HEK293 (cell line): Measurements from ENCODE around the gene CAVIN3.

Source experiments
- CTCF ChIA-PET: fragments of 350-600 bp; formaldehyde crosslinking; extraction: SDS; loops from one replicate; lab custom pipeline; 2021; ENCODE audit warnings: antibody characterized with exemption; lab: Yijun Ruan, JAX
- POLR2A ChIA-PET: fragments of 300-600 bp; formaldehyde crosslinking; extraction: SDS; loops from one replicate; lab custom pipeline; 2020; ENCODE audit warnings: antibody characterized with exemption, inconsistent platforms; lab: Yijun Ruan, JAX
- H3K27ac ChIP-seq: fragments of 200-500 bp; sonication (Bioruptor generic); 2 replicates; pipeline ENCODE4 v1.5.1; 2014; ENCODE audit warnings: low read depth, low read length, control low read depth, inconsistent platforms; ENCODE audit errors: extremely low read depth
- H3K36me3 ChIP-seq, 2 experiments: fragments of 200-500 bp in 1 of 2; sonication (Bioruptor generic) in 1 of 2; 1 replicate in 1 of 2; 2 replicates in 1 of 2; pipeline ENCODE4 v1.5.1; 2014 to 2017; ENCODE audit warnings: inconsistent platforms in 2 of 2, low read length in 2 of 2; ENCODE audit not compliant: control insufficient read depth in 2 of 2, insufficient read depth in 1 of 2
- H3K4me1 ChIP-seq: fragments of 200-500 bp; sonication (Bioruptor generic); 2 replicates; pipeline ENCODE4 v1.5.1; 2014; ENCODE audit warnings: mild to moderate bottlenecking, low read length, inconsistent platforms; ENCODE audit not compliant: control insufficient read depth, insufficient read depth
- H3K4me3 ChIP-seq: 2 replicates; pipeline ENCODE4 v1.5.1; 2011; ENCODE audit warnings: low read depth, mild to moderate bottlenecking, control low read depth, low read length, moderate library complexity
- H3K9me3 ChIP-seq: fragments of 200-500 bp; sonication (Bioruptor generic); 2 replicates; pipeline ENCODE4 v1.5.1; 2014; ENCODE audit warnings: low read depth, low read length, inconsistent platforms; ENCODE audit not compliant: control insufficient read depth, insufficient read depth
- GLIS2 ChIP-seq: fragments of 450-650 bp; formaldehyde crosslinking; IDR thresholded peaks from 2 replicates; pipeline ENCODE4 v1.5.1; 2016; ENCODE audit warnings: missing biosample characterization, missing genetic modification characterization
- RBAK ChIP-seq: fragments of 450-650 bp; formaldehyde crosslinking; IDR thresholded peaks from 2 replicates; pipeline ENCODE4 v1.5.1; 2016; ENCODE audit warnings: missing biosample characterization, missing genetic modification characterization
- ZFP41 ChIP-seq: fragments of 450-650 bp; formaldehyde crosslinking; IDR thresholded peaks from 2 replicates; pipeline ENCODE4 v1.5.1; 2016; ENCODE audit warnings: missing biosample characterization, missing genetic modification characterization, borderline replicate concordance
- ZIC2 ChIP-seq: fragments of 450-650 bp; formaldehyde crosslinking; IDR thresholded peaks from 2 replicates; pipeline ENCODE4 v1.5.1; 2016; ENCODE audit warnings: missing biosample characterization, missing genetic modification characterization
- ZNF248 ChIP-seq: fragments of 450-650 bp; formaldehyde crosslinking; IDR thresholded peaks from 2 replicates; pipeline ENCODE4 v1.5.1; 2017; ENCODE audit warnings: missing biosample characterization, missing genetic modification characterization
- ZNF404 ChIP-seq: fragments of 450-650 bp; formaldehyde crosslinking; IDR thresholded peaks from 2 replicates; pipeline ENCODE4 v1.5.1; 2017; ENCODE audit warnings: missing biosample characterization, missing genetic modification characterization
- ZNF426 ChIP-seq: fragments of 450-650 bp; formaldehyde crosslinking; IDR thresholded peaks from 2 replicates; pipeline ENCODE4 v1.5.1; 2017; ENCODE audit warnings: missing biosample characterization, missing genetic modification characterization, mild to moderate bottlenecking, inconsistent platforms, moderate library complexity
- ZNF529 ChIP-seq: fragments of 450-650 bp; formaldehyde crosslinking; IDR thresholded peaks from 2 replicates; pipeline ENCODE4 v1.5.1; 2017; ENCODE audit warnings: missing genetic modification characterization, missing biosample characterization; ENCODE audit not compliant: insufficient replicate concordance
- ZNF530 ChIP-seq: fragments of 450-650 bp; formaldehyde crosslinking; IDR thresholded peaks from 2 replicates; pipeline ENCODE4 v1.5.1; 2016; ENCODE audit warnings: low read depth, missing biosample characterization, missing genetic modification characterization
- ZNF610 ChIP-seq: fragments of 450-650 bp; formaldehyde crosslinking; IDR thresholded peaks from 2 replicates; pipeline ENCODE4 v1.5.1; 2016; ENCODE audit warnings: missing biosample characterization, missing genetic modification characterization, borderline replicate concordance
- ZNF654 ChIP-seq: fragments of 450-650 bp; formaldehyde crosslinking; IDR thresholded peaks from 2 replicates; pipeline ENCODE4 v1.5.1; 2016; ENCODE audit warnings: low read depth, missing biosample characterization, missing genetic modification characterization
- TF ChIP-seq, protein P1 (sequence below): fragments of 450-650 bp; formaldehyde crosslinking; IDR thresholded peaks from 2 replicates; pipeline ENCODE4; 2016; ENCODE audit warnings: missing biosample characterization, missing genetic modification characterization
- TF ChIP-seq, protein P2 (sequence below): fragments of 450-650 bp; formaldehyde crosslinking; IDR thresholded peaks from 2 replicates; pipeline ENCODE4 v1.5.1; 2016; ENCODE audit warnings: missing biosample characterization, missing genetic modification characterization
- TF ChIP-seq, protein P3 (sequence below): fragments of 450-650 bp; formaldehyde crosslinking; IDR thresholded peaks from 2 replicates; pipeline ENCODE4 v1.5.1; 2016; ENCODE audit warnings: missing biosample characterization, missing genetic modification characterization
- TF ChIP-seq, protein P4 (sequence below): fragments of 450-650 bp; formaldehyde crosslinking; IDR thresholded peaks from 2 replicates; pipeline ENCODE4 v1.5.1; 2016; ENCODE audit warnings: missing biosample characterization, missing genetic modification characterization
- TF ChIP-seq, protein P5 (sequence below): fragments of 450-650 bp; formaldehyde crosslinking; IDR thresholded peaks from 2 replicates; pipeline ENCODE4 v1.5.1; 2017; ENCODE audit warnings: missing biosample characterization, missing genetic modification characterization

CAVIN3 gene

DNA sequence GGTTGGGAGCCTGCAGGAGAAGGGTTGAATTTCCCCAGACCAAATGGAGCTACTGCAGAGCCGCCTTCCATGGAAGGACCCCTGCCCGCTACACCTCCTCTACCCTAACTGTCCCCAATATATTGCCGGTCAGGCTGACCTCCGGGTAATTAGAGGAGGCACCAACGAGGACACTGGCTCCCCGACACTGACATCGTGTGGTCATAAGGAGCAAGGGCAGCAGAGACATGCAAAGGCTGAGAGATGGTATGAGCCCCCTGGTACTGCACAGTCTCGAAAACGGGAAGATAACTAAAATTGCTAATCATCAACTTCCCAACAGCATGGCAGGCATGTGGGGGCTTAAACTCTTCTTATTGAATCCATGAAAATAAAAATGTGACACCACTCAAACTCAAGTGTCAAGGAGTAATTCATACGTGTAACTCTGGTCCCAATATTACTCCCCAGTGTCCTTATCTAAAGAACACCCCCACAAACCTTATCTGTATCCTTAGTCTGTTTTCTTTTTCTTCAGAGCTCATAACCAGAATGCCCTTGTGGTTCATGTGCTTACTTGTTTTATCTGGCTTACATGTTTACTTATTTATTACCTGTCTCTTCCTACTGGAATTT lies 4.4 kb downstream of the CAVIN3 start:
- H3K27ac ChIP-seq: no peak overlapping the region
- no peaks in the 10 kb centered on the region for H3K4me1 ChIP-seq
- H3K36me3 ChIP-seq: no peaks in the 10 kb centered on the region
- CTCF ChIA-PET: interaction anchor here (0.6 to 7.3 kb wide), 34 partner anchors 9 to 1378 kb away, joined by 3 to 113 read pairs (median 6); no protein-coding TSS in a partner anchor
- no peak overlapping the region for H3K4me3 ChIP-seq
- no peak for TF ChIP-seq RBAK (tag by site-specific recombination)
- TF ChIP-seq, protein P1, sequence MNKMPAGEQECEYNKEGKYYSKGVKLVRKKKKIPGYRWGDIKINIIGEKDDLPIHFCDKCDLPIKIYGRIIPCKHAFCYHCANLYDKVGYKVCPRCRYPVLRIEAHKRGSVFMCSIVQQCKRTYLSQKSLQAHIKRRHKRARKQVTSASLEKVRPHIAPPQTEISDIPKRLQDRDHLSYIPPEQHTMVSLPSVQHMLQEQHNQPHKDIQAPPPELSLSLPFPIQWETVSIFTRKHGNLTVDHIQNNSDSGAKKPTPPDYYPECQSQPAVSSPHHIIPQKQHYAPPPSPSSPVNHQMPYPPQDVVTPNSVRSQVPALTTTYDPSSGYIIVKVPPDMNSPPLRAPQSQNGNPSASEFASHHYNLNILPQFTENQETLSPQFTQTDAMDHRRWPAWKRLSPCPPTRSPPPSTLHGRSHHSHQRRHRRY (tag by site-specific recombination): no peak
- no peak for TF ChIP-seq ZNF248
- TF ChIP-seq ZNF654 (tag by site-specific recombination): peak; percentile 74
- TF ChIP-seq, protein P2, sequence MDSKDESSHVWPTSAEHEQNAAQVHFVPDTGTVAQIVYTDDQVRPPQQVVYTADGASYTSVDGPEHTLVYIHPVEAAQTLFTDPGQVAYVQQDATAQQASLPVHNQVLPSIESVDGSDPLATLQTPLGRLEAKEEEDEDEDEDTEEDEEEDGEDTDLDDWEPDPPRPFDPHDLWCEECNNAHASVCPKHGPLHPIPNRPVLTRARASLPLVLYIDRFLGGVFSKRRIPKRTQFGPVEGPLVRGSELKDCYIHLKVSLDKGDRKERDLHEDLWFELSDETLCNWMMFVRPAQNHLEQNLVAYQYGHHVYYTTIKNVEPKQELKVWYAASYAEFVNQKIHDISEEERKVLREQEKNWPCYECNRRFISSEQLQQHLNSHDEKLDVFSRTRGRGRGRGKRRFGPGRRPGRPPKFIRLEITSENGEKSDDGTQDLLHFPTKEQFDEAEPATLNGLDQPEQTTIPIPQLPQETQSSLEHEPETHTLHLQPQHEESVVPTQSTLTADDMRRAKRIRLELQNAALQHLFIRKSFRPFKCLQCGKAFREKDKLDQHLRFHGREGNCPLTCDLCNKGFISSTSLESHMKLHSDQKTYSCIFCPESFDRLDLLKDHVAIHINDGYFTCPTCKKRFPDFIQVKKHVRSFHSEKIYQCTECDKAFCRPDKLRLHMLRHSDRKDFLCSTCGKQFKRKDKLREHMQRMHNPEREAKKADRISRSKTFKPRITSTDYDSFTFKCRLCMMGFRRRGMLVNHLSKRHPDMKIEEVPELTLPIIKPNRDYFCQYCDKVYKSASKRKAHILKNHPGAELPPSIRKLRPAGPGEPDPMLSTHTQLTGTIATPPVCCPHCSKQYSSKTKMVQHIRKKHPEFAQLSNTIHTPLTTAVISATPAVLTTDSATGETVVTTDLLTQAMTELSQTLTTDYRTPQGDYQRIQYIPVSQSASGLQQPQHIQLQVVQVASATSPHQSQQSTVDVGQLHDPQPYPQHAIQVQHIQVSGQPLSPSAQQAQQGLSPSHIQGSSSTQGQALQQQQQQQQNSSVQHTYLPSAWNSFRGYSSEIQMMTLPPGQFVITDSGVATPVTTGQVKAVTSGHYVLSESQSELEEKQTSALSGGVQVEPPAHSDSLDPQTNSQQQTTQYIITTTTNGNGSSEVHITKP: peak; percentile 63
- TF ChIP-seq, protein P3, sequence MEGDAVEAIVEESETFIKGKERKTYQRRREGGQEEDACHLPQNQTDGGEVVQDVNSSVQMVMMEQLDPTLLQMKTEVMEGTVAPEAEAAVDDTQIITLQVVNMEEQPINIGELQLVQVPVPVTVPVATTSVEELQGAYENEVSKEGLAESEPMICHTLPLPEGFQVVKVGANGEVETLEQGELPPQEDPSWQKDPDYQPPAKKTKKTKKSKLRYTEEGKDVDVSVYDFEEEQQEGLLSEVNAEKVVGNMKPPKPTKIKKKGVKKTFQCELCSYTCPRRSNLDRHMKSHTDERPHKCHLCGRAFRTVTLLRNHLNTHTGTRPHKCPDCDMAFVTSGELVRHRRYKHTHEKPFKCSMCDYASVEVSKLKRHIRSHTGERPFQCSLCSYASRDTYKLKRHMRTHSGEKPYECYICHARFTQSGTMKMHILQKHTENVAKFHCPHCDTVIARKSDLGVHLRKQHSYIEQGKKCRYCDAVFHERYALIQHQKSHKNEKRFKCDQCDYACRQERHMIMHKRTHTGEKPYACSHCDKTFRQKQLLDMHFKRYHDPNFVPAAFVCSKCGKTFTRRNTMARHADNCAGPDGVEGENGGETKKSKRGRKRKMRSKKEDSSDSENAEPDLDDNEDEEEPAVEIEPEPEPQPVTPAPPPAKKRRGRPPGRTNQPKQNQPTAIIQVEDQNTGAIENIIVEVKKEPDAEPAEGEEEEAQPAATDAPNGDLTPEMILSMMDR (tag by site-specific recombination): peak; percentile 39; the same call in 1 of the 2 replicates
- no peaks in the 10 kb centered on the region for H3K9me3 ChIP-seq
- POLR2A ChIA-PET: no interaction called here

DNA sequence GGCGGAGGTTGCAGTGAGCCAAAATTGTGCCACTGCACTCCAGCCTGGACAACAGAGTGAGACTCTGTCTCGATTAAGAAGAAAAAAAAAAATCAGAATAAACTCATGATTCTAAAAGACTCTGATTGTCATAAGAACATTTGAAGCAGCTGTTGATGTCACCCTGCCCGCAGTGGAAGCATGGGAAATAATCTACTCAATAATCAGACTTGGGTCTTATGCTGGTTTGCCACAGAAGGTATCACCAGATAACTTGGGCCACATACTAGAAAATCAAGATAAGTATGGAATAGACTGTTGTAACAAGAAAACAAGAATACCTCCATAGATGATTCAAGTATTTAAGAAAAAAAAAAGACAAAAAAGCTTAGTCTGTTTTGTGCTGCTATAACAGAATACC lies 8.2 kb downstream of the CAVIN3 start:
- H3K36me3 ChIP-seq: no peaks in the 10 kb centered on the region

More for the DNA sequence above, 8.2 kb downstream of the CAVIN3 start:
- Histone ChIP-seq H3K9me3 (no peaks in the 10 kb centered on the region), H3K4me3 (no peak overlapping the region), H3K27ac (no peak overlapping the region), H3K4me1 (no peaks in the 10 kb centered on the region)
- ChIA-PET CTCF (interaction anchor here (0.6 to 1.7 kb wide), 4 partner anchors 39 to 1271 kb away, joined by 3 to 5 read pairs (median 4); no protein-coding TSS in a partner anchor), POLR2A (no interaction called here)
- TF ChIP-seq ZNF404 (no peak), ZIC2 (tag by site-specific recombination) (no peak), ZNF610 (tag by site-specific recombination) (no peak), GLIS2 (tag by site-specific recombination) (no peak), ZNF529 (no peak), ZNF530 (tag by site-specific recombination) (no peak), ZFP41 (tag by site-specific recombination) (no peak), ZNF426 (tag by site-specific recombination) (no peak)
- TF ChIP-seq, protein P4, sequence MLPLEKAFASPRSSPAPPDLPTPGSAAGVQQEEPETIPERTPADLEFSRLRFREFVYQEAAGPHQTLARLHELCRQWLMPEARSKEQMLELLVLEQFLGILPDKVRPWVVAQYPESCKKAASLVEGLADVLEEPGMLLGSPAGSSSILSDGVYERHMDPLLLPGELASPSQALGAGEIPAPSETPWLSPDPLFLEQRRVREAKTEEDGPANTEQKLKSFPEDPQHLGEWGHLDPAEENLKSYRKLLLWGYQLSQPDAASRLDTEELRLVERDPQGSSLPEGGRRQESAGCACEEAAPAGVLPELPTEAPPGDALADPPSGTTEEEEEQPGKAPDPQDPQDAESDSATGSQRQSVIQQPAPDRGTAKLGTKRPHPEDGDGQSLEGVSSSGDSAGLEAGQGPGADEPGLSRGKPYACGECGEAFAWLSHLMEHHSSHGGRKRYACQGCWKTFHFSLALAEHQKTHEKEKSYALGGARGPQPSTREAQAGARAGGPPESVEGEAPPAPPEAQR (tag by site-specific recombination): no peak
- TF ChIP-seq, protein P5, sequence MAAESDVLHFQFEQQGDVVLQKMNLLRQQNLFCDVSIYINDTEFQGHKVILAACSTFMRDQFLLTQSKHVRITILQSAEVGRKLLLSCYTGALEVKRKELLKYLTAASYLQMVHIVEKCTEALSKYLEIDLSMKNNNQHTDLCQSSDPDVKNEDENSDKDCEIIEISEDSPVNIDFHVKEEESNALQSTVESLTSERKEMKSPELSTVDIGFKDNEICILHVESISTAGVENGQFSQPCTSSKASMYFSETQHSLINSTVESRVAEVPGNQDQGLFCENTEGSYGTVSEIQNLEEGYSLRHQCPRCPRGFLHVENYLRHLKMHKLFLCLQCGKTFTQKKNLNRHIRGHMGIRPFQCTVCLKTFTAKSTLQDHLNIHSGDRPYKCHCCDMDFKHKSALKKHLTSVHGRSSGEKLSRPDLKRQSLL: no peak
